Inflammatory macrophage treated with lipopolysaccharide for 1 hour (primary cell): ENCODE results near the gene PARM1.
A peak's percentile ranks its signal among the peaks of the same experiment; 100 is the strongest.

Experiments
- DNase-seq, 2 donors: peaks; one replicate each; pipeline ENCODE4 v3.0.0-alpha.2; 2020 to 2022

PARM1 gene, protein sequence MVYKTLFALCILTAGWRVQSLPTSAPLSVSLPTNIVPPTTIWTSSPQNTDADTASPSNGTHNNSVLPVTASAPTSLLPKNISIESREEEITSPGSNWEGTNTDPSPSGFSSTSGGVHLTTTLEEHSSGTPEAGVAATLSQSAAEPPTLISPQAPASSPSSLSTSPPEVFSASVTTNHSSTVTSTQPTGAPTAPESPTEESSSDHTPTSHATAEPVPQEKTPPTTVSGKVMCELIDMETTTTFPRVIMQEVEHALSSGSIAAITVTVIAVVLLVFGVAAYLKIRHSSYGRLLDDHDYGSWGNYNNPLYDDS

DNA sequence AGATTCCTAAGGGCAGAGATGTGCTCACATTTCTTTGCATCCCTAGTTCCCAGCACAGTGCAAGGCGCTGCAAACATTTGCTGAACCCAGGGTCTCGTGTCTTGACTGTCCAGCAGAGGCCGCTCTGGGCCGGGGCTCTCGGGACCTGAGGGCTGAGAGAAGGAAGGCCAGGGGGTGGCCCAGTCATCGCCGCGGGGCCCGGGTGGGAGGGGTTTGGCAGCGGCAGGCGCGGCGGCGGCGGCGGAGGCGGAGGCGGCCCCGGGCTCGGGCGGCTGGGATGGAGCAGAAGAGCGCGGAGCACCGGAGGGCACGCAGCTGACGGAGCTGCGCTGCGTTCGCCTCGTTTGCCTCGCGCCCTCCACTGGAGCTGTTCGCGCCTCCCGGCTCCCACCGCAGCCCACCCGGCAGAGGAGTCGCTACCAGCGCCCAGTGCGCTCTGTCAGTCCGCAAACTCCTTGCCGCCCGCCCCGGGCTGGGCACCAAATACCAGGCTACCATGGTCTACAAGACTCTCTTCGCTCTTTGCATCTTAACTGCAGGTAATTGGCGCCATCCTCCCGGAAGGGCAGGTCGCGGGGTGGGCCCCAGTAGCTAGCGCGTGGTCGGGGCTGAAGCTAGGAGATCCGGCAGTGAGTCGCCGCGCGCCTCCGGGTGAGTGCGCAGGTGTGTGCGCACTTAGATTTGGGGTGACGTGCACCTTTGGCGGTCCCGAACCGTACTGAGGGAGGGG, at the start of gene PARM1:
Gene PARM1 (plus strand): TSS at position 285 of the 730 bp plus-strand sequence. CDS start 212 bp downstream, at position 497.
- peak; percentile 53 to 78 for DNase-seq

GRCh38 chr4:74884266-74884665, 48.6 kb upstream of the PARM1 start:
- no peak for DNase-seq

DNA sequence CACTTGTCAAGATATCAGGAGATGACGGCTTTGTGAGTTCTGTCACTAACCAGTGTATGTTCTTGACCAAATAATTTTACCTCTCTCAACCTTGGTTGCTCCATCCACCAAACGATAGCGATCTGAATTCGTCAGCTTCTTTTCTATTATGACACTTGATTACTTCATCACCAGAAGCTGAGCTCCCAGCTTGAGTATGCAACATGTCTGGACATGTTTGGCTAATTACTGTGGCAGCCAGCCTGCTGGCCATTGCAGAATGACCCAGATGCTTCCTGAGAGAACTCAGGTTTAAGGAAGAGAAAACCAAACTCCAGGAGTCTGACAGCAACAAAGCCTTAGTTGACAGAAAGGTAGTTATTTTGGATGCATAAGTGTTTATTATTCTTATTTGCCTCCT, 46.4 kb upstream of the PARM1 start:
- DNase-seq: no peak

- no peak for DNase-seq
These were observed 42.6 kb upstream of the PARM1 start for GRCh38 chr4:74890341-74890740.

GRCh38 chr4:74891037-74891436, 41.9 kb upstream of the PARM1 start:
- DNase-seq: no peak

GRCh38 chr4:74893171-74893570, 39.7 kb upstream of the PARM1 start:
- no peak for DNase-seq

DNA sequence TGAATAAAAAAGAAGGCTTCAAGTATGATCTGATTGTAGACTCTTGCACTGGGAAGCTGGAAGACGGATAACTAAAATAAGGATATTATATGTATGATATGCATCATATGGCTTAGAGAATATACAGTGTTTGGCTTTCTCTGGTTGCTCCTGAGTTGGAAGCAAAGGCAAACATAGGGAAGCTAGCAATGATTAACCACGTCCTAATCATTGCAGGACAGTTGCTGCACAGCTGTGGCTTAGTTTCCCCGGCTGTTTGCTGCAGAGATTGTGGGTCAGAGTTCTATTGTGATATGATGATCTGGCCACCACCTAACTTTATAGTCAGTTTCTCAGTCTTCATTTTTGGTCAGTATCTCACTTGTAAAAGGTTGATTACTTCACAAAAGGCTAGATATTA, 36.3 kb upstream of the PARM1 start:
- no peak for DNase-seq

GRCh38 chr4:74897386-74897785, 35.5 kb upstream of the PARM1 start:
- DNase-seq: no peak

GRCh38 chr4:74900862-74901261, 32.1 kb upstream of the PARM1 start:
- no peak for DNase-seq

- DNase-seq: no peak
These were observed 28.3 kb upstream of the PARM1 start for GRCh38 chr4:74904509-74905065.

- no peak for DNase-seq
These were observed 26.1 kb upstream of the PARM1 start for GRCh38 chr4:74906771-74907170.

DNA sequence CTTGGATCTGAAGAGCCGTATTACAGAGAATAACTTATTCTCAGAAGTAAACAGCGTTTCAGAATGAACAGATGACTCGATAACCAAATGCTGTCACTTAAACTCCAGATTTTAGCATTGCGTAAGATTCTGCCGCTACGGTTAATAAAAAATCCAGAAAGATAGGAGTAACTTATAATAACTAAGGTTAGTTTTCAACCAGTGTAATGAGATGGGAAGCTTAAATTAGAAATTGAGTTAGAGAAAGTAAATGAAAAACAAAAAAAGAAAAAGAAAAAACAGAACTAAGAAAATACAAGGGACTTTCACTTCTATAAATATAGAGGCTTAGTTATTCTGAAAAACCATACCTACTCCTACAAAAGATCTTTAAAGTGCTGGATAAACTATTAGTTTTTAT, 13.1 kb upstream of the PARM1 start:
- DNase-seq: no peak

GRCh38 chr4:74920704-74921103, 12.2 kb upstream of the PARM1 start:
- DNase-seq: no peak

DNA sequence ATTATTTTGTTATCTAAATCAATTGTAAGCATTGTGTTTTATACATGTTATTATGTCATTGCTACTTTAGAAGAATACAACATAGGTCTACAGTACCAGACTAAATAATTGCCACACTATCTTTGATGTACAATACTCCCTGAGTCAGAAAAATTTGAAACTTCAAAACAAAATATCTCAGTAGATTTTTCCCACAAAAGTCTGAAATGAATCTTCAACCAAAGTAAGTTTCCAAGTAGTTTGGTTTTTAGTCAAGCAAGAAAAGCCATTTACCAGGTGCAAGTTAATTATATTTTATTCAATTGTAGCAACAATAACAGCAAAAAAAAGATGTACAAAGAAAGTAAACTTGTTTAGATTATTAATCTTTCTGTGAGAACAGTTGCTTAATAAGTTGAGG, 11.4 kb upstream of the PARM1 start:
- DNase-seq: no peak

- no peak for DNase-seq
These were observed 6.9 kb upstream of the PARM1 start for GRCh38 chr4:74926007-74926406.

DNA sequence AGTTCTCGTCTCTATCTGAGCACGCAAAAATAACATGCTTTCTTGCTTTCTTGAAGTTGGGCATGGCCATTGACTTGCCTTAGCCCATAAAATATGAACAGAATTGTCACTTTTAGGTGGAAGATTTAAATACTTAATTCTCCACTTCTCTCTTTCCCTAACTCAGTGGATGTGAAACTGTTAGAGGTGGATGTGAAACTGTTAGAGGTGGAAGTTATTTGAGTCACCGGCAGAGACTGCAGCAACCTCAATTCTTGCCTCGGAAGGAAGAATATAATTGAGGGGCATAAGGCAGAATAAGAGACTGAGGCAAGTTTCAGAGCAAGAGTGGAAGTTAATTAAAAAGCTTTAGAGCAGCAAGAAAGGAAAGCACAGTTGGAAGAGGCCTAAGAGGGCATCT, 2.8 kb upstream of the PARM1 start:
- DNase-seq: no peak

- no peak for DNase-seq
These were observed 1.5 kb upstream of the PARM1 start for GRCh38 chr4:74931376-74931775.

- no peak for DNase-seq
These were observed 906 bp upstream of the PARM1 start for GRCh38 chr4:74932010-74932409.

- no peak for DNase-seq
These were observed 673 bp downstream of the PARM1 start for GRCh38 chr4:74933562-74934015.

GRCh38 chr4:74934016-74934831, 1.3 kb downstream of the PARM1 start:
- DNase-seq: peak in 1 of 2 donors; percentile 13

- DNase-seq: no peak
These were observed 2.0 kb downstream of the PARM1 start for GRCh38 chr4:74934888-74935287.

GRCh38 chr4:74941123-74941522, 8.2 kb downstream of the PARM1 start:
- DNase-seq: no peak

- DNase-seq: no peak
These were observed 9.5 kb downstream of the PARM1 start for GRCh38 chr4:74942251-74942917.
